NCI-H748 (cell line): ENCODE data around the gene ARL14EPL.
A peak's percentile ranks its signal among the peaks of the same experiment; 100 is the strongest.

Source experiments
- DNase-seq: peaks from one replicate; lab custom pipeline; 2025; ENCODE audit not compliant: unreplicated experiment; lab: John Stamatoyannopoulos, UW

ARL14EPL gene

DNA sequence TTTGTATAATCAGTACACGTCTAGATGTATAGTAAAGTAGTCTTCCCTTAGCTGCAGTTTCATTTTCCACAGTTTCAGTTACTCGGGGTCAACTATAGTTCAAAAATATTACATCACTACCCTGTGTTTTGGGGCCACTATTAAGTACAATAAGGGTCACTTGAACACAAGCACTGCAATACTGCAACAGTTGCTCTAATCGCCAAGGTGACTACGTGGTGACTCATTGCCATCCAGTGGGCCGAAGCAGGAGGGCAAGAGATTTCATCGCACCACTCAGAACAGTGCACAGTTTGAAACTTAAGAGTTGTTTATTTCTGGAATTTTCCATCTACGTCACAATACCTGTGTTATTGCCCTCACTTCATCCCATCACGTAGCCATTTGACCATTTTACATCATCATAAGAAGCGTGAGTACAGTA, at the start of gene ARL14EPL:
TSS of gene ARL14EPL (plus strand) at position 379 of the 424 bp plus-strand sequence. CDS start 18,994 bp downstream, outside the sequence.
- DNase-seq, result peak; percentile 30

DNA sequence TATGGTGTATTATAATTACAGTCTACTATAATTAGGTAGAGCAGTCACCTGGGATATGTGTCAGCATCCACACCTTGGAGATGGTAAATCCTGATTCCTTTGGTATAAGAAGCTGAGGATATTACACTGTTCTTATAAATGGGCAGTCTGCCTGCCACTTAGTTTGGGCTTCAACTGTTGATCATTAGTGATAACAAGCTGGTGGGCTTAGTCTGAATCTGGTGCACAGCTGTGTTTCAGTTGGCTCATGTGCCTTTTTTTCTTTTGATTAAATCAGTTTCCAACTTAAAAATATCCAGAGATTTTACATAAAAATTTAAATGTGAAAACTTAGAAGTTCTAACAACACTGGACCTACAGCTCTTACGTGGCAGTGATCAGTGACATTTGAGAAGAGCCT, 48.8 kb upstream of the ARL14EPL start:
- DNase-seq, result no peak

DNA sequence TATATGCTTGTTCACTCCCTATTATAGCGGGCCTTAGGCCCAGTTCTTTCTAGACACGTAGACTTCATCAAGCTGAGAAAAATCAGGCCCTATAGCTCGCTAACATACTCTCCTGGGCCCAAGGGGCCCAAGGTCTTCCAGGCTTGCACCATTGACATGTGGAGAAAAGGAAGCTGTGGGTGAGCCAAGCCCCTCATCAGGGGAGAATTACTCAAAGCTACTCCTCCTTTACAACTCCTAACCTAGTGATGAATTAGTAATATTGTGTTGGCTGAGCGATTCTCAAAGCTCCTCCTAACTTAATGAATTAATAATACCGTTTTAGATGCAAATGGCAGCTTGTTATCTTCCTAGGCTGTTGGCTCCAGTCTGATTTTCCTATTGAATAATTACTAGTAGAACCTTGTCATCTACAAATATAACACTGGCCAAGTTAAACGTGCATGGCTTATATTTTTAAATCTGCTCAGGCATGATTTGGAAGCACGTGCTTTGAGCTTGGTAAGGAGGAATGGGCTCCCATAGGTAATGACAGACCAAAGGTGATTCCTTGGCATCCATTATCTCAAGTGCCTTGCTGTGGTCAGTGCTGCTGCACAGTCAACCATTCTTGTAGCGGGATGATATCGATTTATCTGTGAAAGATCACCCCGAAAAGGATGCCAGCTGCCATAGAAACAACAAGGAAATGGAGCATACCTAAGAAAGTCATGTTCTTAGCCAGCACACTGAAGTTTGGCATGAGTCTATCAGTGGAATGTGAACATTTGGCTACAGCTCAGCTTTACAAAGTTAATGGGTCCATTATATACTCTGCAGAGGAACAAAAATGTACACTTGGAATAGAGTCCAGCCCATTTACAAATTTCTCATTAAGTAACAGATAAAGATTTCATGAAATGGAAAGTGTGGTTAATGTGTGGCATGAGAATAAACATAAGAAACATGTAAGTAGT, 46.2 kb upstream of the ARL14EPL start:
- no peak for DNase-seq

DNA sequence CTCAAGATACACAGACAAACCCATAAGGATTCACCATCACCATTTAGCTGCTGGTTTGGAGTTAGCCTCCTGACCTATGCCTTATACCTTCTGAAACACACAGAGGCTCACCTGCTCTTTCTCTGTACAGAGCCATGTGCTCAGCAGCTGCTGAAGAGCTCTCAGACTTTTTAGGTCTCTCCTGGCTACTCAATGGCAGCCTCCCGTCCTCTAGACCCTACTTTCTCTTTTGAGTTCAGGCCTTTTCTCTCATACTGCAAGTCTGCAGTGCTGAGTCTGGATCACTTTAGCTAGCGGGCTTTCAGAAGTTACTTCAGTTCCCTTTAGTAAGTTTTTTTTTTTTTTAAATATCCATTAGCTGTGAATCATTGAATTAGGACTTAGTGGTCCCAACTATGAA, 44.3 kb upstream of the ARL14EPL start:
- no peak for DNase-seq

DNA sequence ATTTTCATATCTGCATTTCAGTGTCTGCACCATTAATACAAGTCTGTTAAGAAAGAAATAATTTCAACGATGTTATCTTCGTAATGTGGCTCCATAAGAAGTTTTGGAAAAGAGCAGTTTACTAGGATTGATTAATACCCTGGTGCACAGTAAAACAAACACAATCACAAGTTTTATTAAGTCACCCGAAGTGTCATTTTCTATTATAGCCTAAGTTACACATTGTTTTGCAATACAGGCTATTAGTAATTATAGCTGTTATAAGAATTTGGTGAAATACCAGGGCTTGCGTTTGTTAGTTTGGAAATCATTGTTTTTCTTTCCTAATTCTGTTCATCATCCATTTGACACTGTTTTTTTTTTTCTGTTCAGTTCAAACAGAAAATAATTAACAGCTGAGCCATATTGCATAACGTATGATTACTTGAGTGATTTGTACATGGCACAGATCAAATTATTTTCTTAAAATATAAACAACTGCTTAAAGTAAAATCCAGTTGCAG, 39.4 kb upstream of the ARL14EPL start:
- no peak for DNase-seq

DNA sequence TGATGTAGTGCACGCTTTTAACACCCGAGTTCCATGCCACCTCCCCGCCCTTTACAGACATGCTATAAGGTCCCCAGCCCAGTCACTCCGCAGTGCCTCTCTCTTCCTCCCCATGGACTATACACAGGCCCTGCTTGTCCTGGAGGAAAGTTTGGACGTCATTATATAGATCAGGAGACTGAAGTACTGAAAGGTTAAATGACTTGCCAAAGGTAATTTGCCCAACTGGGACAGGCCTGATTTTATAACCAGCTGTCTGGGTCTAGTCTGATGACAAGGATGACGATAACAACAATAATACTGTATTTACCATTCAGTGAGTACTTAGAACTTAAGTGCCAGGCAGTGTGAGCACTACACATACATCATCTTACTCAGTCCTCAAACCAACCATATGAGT, 36.9 kb upstream of the ARL14EPL start:
- no peak for DNase-seq

DNA sequence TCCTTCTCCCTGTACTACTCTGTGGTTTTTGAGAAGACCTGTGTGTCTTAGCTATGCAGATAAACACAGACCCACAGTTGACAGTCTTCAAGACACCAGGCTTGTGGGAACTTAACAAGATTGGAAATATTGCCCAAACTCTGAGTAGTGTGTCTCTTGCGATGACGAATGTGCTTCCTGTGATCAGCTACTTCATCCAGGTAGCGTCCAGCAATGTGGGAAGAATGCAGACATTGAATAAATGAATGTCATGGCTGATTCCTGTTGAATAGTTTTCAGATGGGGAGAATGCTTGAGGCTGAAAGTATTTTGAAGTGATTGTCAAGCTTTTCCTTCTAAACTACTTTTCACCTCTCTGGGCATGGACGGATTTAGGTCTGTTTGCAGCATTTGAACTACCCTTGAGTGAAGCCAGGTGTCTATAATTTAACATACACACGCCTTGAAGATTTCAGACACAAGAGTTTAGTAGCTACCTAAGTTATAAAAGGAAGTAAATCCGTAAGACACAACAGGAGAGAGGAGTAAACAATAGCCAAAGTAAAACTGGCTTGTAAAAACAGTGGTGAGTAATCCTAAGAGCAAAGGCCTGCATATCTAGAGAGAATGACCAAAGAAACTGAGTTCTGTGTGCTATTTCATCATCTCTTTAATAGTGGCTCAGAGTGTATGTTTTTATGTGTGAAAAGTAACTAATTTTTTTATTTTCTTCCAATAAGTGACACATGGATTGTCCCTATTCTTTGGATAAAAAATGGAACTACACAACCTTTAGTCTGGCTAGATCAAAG, 30.0 kb upstream of the ARL14EPL start:
- no peak for DNase-seq

DNA sequence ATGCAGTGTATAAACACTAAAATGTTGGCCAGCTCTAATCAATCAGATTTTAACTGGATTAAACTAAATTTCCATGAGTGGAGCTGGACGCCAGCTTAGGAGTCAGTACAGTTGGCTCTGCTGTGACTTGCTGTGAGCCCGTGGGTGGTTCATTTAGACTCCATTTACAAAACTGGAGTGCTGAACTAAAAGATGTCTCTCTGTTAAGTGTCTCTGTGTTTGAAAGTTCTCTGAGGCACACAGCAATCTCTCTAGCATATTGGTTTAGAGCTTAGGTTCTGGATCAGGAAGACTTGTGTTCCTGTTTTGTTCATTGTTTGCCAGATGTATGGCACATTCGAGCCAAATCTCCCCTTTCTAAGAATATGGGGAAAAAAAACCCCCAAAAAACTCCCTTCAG, 28.0 kb upstream of the ARL14EPL start:
- no peak for DNase-seq

DNA sequence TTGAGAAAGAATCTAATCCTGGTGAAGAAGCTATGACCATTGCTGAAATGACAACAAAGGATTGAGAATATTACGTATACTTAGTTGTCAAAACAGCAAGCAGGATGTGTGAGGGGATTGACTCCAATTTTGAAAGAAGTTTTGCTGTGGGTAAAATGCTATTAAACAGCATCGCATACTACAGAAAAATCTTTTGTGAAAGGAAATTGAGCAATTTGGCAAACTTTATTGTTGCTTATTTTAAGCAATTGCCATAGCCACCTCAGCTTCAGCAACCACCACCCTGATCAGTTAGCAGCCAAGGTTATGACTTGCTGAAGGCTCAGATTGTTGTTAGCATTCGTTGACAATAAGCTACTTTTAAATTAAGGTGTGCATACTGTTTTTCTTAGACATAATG, 22.5 kb upstream of the ARL14EPL start:
- DNase-seq, result no peak

DNA sequence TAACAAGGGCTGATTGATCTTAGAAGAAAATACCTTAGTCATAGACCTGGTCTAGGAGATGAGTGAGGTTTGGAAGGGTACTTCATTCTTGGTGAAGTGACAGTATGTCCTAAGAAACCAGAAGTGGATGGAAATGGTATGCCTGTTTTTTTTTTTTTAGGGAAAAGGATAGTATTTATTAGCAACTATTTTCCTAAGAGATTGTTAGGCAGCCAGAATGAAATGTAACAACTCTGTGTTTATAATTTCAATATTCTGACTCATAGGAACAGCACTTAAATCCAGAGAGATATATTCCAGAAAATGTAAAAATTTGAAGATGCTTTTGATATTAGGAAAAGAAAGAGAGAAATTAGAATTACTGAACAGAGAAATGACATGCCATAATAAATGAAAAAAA, 21.2 kb upstream of the ARL14EPL start:
- DNase-seq, result no peak

DNA sequence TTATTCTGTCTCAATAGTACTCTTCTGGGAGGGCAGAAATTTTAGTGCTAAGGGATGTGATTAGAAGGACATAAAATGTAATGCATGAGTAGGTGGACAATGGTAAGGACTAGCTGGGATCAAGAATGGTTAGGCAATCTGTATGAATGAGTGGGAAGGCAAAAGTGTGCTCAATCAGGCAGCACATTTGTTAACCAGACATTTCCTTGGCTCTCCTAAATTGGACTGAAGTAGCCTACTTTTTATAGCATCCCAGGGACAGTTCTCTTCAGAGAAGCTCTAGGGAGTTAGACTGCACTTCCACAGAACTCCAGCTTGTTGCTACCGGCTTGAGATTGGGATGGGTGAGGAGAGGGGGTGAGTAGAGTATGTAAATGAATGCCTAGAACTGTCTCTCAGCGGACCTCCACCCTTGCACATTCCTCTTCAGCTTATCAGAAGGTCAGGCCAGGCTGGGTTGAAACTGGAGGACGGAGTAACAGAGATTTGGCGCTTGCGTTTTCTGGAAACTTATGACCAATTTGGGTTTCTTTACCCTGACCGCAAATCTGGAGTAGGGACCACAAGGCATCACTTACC, 19.0 kb upstream of the ARL14EPL start:
- no peak for DNase-seq

DNA sequence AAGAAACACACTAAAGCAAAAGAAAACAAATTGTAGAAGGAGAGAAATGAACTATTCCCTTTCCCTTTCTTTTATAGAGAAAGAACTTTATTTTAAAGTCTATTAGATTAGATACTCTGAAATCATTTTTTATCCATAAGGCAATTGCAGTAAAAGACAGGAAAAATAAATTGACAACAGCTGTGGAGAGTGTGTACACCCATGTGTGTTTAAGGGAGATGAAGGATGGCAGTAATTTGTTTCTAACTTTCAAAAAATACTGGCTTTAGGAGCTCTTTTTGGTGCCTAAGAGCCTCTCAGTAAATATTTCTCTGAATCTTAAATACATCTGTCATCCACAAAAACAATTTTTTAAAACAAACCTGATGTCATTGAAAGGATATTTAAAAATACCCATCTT, 18.3 kb upstream of the ARL14EPL start:
- DNase-seq, result no peak

DNA sequence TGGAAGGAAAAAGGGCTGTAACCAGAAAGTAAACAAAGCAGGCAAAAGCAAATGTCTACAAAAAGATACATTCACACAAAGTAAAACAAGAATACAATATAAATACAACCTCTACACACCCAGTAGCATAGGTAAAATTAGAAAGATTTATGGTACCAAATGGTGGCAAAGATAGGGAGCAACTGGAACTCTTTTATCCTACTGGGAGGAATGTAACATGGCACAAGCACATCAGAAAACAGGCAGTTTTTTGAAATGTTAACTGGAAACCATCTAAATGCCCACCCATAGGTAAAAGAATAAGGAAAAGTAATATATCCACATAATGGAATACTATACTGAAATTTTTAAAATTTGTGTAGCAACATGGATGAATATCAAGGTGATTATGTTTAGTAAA, 8.7 kb upstream of the ARL14EPL start:
- DNase-seq, result no peak

DNA sequence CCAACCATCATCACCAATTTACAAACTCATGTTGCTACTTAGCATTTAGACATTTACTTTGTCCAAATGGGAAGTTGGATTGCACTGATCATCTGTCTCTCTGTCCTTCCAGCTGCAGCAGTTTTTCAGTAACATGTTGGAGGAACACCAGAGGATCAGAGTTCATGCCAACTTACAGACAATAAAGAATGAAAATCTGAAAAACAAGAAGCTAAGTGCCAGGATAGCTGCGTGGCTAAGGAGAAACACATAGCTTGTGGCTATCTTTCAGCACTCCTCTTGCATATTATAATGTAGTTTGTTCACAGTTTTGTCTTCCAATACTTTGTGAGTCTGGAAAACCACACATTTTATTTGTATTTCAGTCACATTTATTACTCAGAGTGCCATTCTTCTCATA, 6.4 kb upstream of the ARL14EPL start:
- no peak for DNase-seq

DNA sequence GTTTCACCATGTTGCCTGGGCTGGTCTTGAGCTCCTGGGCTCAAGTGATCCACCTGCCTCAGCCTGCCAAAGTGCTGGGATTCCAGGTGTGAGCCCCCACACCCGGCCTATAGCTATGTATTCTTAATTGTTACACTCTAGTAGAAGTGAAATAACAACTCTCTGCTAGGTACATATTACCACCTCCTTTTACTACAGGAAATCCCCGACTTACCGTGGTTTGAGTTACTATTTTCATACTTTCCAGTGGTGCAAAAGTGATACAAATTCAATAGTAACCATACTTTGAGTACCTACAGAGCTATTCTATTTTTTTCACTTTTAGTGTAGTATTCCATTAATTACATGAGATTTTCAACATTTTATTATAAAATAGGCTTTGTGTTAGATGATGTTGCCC, 719 bp downstream of the ARL14EPL start:
- DNase-seq, result no peak

DNA sequence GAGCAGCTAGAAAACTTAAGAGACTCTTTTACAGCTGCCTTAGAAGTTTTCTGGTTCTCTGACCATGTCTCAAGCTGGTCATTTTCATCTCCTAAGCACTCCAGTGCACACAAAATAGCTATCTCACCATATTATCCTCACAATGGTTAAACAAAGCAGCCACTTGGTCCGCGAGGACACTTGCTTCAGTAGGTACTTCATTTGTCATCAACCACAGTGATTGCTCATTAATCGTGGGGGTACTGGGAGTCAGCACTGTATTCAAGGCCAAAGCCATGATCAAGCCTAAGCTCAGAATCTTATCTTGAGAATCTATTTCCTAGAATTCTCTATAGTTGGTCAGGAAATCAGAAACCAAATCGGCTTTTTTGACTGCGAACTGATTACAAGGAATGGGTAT, 2.9 kb downstream of the ARL14EPL start:
- DNase-seq, result no peak

DNA sequence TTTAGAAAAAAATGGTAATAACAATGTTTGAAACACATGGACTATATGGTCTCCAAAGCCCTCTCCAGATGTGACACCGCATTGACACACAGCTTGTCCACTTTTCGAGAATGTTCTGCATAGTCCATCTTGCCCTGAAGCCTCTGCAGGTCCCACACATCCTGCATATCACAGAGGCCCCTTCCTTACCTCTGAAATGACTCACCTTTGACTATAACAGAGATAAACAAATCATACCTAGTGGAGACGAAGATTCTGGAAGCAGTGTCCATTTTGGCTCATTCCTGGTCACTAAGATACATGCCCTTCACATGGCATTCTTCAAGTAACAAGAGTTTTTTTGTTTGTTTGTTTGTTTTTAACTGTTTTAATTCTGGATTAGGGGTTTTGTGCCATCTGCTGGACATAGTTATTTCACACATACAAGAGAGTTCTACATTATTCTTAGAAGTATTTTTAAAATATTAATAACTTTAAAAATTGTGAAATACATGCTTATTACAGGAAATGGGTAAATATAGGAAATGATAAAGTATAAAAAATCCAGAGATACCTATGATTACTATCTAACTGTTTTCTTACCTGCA, 5.1 kb downstream of the ARL14EPL start:
- no peak for DNase-seq

DNA sequence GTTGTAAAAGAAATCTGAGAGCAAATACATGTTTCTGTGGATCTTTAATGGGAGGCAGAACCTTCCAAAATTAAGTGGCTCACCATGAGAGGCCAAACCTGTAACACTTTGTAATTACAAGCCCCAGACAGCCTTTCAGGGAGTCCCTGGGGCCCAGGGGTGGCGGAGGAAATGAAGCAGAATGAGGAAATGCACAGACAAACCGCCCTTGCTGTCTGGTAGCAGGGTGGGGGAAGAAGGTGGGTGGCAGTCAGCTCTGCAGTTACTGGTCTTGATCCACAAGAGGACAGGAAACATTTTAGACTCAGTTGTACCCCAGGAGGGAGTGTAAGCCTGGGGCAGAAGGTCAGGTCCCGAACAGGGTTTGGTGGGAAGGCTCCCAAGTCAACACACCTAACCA, 6.5 kb downstream of the ARL14EPL start:
- no peak for DNase-seq

DNA sequence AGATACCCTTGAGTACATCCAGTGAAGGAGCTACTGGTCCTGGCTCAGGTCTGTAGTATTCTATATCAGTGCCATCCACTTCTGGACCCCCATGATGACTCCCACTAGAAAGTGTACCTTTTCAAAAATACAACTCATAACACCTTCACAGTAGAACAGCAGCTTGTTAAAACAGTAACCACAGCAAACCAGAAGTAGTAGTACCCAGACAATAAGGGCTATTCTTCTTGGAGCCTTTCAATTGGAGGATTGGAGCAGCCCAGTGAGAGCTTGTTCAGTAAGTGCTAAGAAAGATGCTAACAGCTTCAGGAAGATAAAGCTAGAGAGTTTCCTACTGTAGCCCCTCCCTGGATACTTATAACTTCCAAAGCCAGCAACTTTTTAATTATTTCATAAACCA, 10.1 kb downstream of the ARL14EPL start:
- no peak for DNase-seq

DNA sequence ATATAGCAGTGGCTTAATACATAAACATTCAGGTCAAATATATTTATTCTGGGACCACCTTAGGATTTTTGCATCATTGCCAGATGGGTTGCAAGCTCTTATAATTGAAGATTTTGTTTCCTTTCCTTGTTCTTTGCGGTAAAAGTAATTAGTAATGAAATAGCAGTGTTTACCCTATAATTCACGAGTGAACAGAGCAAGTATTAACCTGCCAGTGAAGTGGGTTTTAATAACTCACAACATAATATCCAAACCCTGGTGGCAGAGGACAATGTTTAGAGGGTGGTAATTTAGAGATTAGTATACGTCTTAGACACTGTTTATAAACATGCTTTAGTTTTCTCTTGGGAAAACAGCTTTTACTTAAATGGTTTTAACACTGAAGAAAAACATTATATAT, 11.8 kb downstream of the ARL14EPL start:
- DNase-seq, result peak; percentile 34

DNA sequence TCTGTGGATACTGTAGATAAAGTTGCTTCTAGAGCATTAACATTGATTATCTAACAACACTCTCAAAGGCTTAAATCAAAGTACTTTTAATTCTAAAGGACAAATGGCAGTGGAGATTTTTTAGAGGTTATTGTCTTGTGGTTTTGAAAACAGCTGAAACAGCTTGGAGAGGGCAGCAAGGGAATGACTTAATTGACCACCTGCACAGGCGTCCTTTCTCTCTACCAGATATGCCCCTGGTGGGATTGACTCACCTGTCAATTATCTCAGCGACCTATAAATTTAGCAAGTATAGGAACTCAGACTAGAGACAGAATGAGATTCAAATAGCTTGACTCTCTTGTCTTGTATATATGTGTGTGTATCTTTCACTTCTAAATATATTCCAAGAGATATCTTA, 13.5 kb downstream of the ARL14EPL start:
- no peak for DNase-seq
